ENCODE results near the gene CDAN1. TPM values are rescaled to one million over a fixed set of nuclear protein-coding genes. Genes with fewer than 3 reads are reported as not detected.

Gene CDAN1
- total RNA-seq (2012; rRNA removed) = 4.7 TPM in 2 replicates
- 5.6 and 6.3 TPM in 2 replicates for polyA plus RNA-seq (2012; rRNA removed)
- 2.8 and 3.5 TPM in 2 replicates for polyA plus RNA-seq (2012; cell fraction: cytosol; rRNA removed)
- 15.4 and 18.7 TPM in 2 replicates for polyA plus RNA-seq (2012; cell fraction: nucleus; rRNA removed; ENCODE audit: low replicate concordance)
- Bru-seq, nascent RNA = percentile 60 among the genes with signal in this experiment
- percentile 71 among the genes with signal in this experiment for BruChase-seq, experiment 1, labeled RNA remaining after a 6-hour chase
- BruChase-seq, experiment 2, labeled RNA remaining after a 2-hour chase = percentile 71 among the genes with signal in this experiment
- long read RNA-seq, full-length matches to known transcripts = 2 of 25 reads
- long read RNA-seq, partial matches to known transcripts = 12 of 25 reads
- long read RNA-seq, other reads (novel, unspliced or antisense) = 11 of 25 reads

GRCh38 chr15:42736793-42737528 lies at the start of gene CDAN1:
TSS of gene CDAN1 (minus strand) at chr15:42737128. CDS start at chr15:42737102, 26 bp downstream.
- ATAC-seq (ENCODE audit: low read depth) = peak; percentile 99
- Histone ChIP-seq H3K9me1 (ENCODE audit: insufficient read depth, low read length) (peaks cover 11% of the 10 kb centered on the region; the same call in 1 of the 2 replicates), H3K56ac (ENCODE audit: extremely low read depth, insufficient read depth, low read length) (peak within 1 kb of the TSS; percentile 55), H3K4me1 (ENCODE audit: control insufficient read depth, insufficient read depth, low read length) (peaks cover 8% of the 10 kb centered on the region), H2BK15ac (ENCODE audit: low read depth, low read length) (peak within 1 kb of the TSS; percentile 67; the same call in 1 of the 3 replicates), H2AFZ (replicated peaks; ENCODE audit: low read length, poor library complexity) (peak within 1 kb of the TSS; percentile 100), H3K4me3 (ENCODE audit: insufficient read depth, low read depth, low read length) (peak within 1 kb of the TSS; percentile 90), H3K36me3 (ENCODE audit: control insufficient read depth, insufficient read depth, low read length) (peaks cover 30% of the 10 kb centered on the region), H4K20me1 (ENCODE audit: insufficient read depth, low read length) (peaks cover 11% of the 10 kb centered on the region), H2BK120ac (ENCODE audit: low read depth, low read length) (peak within 1 kb of the TSS; percentile 57; the same call in 1 of the 2 replicates), H3K79me1 (ENCODE audit: low read depth in 1 of 2, low read length in 2 of 2) (peaks cover 20 to 24% of the 10 kb centered on the region in 2 experiments), H3K4ac (ENCODE audit: low read depth, low read length) (peak within 1 kb of the TSS; percentile 85), H2BK5ac (ENCODE audit: low read depth, low read length, poor library complexity, severe bottlenecking) (peak within 1 kb of the TSS; percentile 84), H3K9me3 (ENCODE audit: control insufficient read depth, insufficient read depth, low read length) (no peaks in the 10 kb centered on the region), H3K27me3 (ENCODE audit: control insufficient read depth, insufficient read depth, low read length) (no peaks in the 10 kb centered on the region), H4K91ac (ENCODE audit: insufficient read depth, low read depth, low read length) (peak within 1 kb of the TSS; percentile 79), H3K14ac (replicated peaks; ENCODE audit: low read depth, low read length) (peak within 1 kb of the TSS; percentile 89), H3K27ac (ENCODE audit: insufficient read depth, low read length) (peak within 1 kb of the TSS; percentile 88), H3K4me2 (ENCODE audit: low read depth, low read length) (peak within 1 kb of the TSS; percentile 80), H2BK20ac (ENCODE audit: low read depth, low read length) (no peak within 1 kb of the TSS; the same call in 1 of the 2 replicates), H3K23ac (ENCODE audit: low read depth, low read length) (peak within 1 kb of the TSS; percentile 96), H4K5ac (ENCODE audit: low read depth, low read length) (peak within 1 kb of the TSS; percentile 66), H3K18ac (ENCODE audit: low read depth, low read length) (peak within 1 kb of the TSS; percentile 42; the same call in 1 of the 2 replicates), H3K9ac (ENCODE audit: low read depth, low read length) (peak within 1 kb of the TSS; percentile 89), H4K8ac (ENCODE audit: low read depth in 2 of 2, low read length in 2 of 2) (peak within 1 kb of the TSS; percentile 68 to 91), H2AK5ac (ENCODE audit: low read depth, low read length) (peak within 1 kb of the TSS; percentile 43), H2AK9ac (replicated peaks; ENCODE audit: low read depth, low read length, poor library complexity) (peak within 1 kb of the TSS; percentile 95)
- peak; percentile 75 for DNase-seq
- in situ Hi-C loops (cut with MboI; ENCODE audit: low sequenced_read_pairs) (no loop called here), intact Hi-C loops (cut with micrococcal nuclease) (loop anchor here (1.0 kb wide), 2 partner anchors 183 to 189 kb away; partner anchors contain the start of gene TTBK2), dilution Hi-C loops (cut with HindIII; ENCODE audit: low sequenced_read_pairs, unreplicated experiment) (no loop called here)
- ChIA-PET CTCF (interaction anchor here (1.1 kb wide), 1 partner anchor 14 kb away, joined by 4 read pairs; no protein-coding TSS in a partner anchor), POLR2A (ENCODE audit: unreplicated experiment) (no interaction called here)
- TF ChIP-seq BHLHE40 (IDR thresholded peaks at IDR 0.05; ENCODE audit: low read depth, low read length) = peak; percentile 5; the same call in 1 of the 2 replicates
- peak; percentile 64; the same call in 1 of the 2 replicates for TF ChIP-seq POLR2A (IDR thresholded peaks at IDR 0.05; ENCODE audit: low read depth, low read length)
- no peak for TF ChIP-seq RCOR1 (IDR thresholded peaks at IDR 0.05; ENCODE audit: insufficient replicate concordance, low read length)
- TF ChIP-seq MAZ (IDR thresholded peaks at IDR 0.05; ENCODE audit: borderline replicate concordance, low read depth, low read length) = peak; percentile 81; the same call in 1 of the 2 replicates
- TF ChIP-seq, protein P1, sequence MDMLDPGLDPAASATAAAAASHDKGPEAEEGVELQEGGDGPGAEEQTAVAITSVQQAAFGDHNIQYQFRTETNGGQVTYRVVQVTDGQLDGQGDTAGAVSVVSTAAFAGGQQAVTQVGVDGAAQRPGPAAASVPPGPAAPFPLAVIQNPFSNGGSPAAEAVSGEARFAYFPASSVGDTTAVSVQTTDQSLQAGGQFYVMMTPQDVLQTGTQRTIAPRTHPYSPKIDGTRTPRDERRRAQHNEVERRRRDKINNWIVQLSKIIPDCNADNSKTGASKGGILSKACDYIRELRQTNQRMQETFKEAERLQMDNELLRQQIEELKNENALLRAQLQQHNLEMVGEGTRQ (IDR thresholded peaks at IDR 0.05; ENCODE audit: low read depth, low read length) = no peak
- TF ChIP-seq MXI1 (IDR thresholded peaks at IDR 0.05; ENCODE audit: borderline replicate concordance, low read depth, low read length) = peak; percentile 48; the same call in 1 of the 2 replicates
- WGBS, 2 experiments (ENCODE audit: extremely low coverage in 2 of 2, insufficient read length in 1 of 2) = 0% methylated on average over 8 of the region's 76 CpGs; no CpG with 5 or more reads in 1 of the 2 experiments
- BruUV-seq (replicated peaks) = no TSS peak

Data from IMR-90 (cell line).